Measurements from ENCODE around the gene ZCCHC4.

DNA sequence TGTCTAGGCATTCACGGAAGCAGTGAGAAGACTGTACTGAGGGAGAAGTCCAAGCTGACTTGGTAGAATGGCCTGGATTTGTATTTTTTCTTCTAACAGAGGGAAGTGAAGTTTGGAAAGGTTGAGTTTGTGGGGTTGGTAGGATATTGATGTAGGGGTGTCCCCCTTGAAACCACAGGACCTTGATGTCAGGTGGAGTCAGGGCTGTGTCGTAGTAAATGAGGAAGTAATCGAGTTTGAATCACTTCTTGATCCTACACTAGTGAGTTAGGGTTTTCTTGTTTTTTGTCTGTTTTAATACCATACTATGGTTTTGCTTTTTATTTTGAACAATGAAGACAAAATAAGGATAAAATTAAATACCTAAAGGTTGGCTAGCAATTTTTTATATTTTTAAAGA, 34.3 kb downstream of the ZCCHC4 start:
- TF ChIP-seq, protein P1, sequence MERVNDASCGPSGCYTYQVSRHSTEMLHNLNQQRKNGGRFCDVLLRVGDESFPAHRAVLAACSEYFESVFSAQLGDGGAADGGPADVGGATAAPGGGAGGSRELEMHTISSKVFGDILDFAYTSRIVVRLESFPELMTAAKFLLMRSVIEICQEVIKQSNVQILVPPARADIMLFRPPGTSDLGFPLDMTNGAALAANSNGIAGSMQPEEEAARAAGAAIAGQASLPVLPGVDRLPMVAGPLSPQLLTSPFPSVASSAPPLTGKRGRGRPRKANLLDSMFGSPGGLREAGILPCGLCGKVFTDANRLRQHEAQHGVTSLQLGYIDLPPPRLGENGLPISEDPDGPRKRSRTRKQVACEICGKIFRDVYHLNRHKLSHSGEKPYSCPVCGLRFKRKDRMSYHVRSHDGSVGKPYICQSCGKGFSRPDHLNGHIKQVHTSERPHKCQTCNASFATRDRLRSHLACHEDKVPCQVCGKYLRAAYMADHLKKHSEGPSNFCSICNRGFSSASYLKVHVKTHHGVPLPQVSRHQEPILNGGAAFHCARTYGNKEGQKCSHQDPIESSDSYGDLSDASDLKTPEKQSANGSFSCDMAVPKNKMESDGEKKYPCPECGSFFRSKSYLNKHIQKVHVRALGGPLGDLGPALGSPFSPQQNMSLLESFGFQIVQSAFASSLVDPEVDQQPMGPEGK (CRISPR knock-in tag; IDR thresholded peaks at IDR 0.05; ENCODE audit: borderline replicate concordance): no peak
- no peak for TF ChIP-seq OSR1 (CRISPR knock-in tag; IDR thresholded peaks at IDR 0.05)

Data from SK-N-SH treated with all-trans-retinoic acid at 6 μM for 48 hours (cell line).